22Rv1 (cell line): ENCODE results near the gene GPX5.
"Not testable (repeated sequence)": the region's sequence is repeated elsewhere in the genome, so short reads cannot be mapped to it uniquely, and the experiment has no call there.

Experiments used
- H3K27ac ChIP-seq: fragments of 450-650 bp; 2 replicates; pipeline ENCODE4 v1.5.1; 2017
- ZFX ChIP-seq: fragments of 450-650 bp; IDR thresholded peaks from 2 replicates; pipeline ENCODE4 v1.6.1; 2017; ENCODE audit warnings: antibody characterized with exemption, borderline replicate concordance
- TF ChIP-seq, protein P1 (sequence below): fragments of 450-650 bp; IDR thresholded peaks from 2 replicates; pipeline ENCODE4 v1.5.1; 2017; ENCODE audit warnings: mild to moderate bottlenecking

GPX5 gene

DNA sequence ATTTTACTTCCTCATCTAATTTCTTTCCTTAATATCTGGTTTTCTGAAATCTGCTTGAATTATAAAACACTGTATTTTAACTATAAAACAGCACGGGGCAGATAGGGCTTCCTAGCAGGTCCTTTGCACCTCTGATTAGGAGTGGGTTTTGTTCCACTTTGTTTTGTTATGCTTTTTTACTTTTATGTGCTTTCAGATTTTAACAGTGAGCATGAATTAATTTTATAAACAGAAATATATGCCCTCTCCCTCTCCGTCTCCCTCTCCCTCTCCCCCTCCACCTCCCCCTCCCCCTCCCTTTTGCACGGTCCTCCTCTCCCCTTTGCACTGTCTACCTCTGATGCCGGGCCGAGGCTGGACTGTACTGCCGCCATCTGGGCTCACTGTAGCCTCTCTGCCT is 24.4 kb upstream of the GPX5 start:
- TF ChIP-seq, protein P1, sequence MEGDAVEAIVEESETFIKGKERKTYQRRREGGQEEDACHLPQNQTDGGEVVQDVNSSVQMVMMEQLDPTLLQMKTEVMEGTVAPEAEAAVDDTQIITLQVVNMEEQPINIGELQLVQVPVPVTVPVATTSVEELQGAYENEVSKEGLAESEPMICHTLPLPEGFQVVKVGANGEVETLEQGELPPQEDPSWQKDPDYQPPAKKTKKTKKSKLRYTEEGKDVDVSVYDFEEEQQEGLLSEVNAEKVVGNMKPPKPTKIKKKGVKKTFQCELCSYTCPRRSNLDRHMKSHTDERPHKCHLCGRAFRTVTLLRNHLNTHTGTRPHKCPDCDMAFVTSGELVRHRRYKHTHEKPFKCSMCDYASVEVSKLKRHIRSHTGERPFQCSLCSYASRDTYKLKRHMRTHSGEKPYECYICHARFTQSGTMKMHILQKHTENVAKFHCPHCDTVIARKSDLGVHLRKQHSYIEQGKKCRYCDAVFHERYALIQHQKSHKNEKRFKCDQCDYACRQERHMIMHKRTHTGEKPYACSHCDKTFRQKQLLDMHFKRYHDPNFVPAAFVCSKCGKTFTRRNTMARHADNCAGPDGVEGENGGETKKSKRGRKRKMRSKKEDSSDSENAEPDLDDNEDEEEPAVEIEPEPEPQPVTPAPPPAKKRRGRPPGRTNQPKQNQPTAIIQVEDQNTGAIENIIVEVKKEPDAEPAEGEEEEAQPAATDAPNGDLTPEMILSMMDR, result no peak
- no peak for TF ChIP-seq ZFX

DNA sequence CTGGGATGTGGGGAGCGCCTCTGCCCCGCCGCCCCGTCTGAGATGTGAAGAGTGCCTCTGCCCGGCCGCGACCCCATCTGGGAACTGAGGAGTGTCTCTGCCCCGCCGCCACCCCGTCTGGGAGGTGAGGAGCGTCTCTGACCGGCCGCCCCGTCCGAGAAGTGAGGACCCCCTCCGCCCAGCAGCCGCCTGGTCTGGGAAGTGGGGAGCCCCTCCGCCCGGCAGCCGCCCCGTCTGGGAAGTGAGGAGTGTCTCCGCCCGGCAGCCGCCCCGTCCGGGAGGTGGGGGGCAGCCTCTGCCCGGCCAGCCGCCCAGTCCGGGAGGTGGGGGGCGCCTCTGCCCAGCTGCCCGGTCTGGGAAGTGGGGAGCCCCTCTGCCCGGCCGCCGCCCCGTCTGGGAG is 23.5 kb upstream of the GPX5 start:
- H3K27ac ChIP-seq, result not testable (repeated sequence)

More for the DNA sequence above, 24.4 kb upstream of the GPX5 start:
- no peak overlapping the region for H3K27ac ChIP-seq

DNA sequence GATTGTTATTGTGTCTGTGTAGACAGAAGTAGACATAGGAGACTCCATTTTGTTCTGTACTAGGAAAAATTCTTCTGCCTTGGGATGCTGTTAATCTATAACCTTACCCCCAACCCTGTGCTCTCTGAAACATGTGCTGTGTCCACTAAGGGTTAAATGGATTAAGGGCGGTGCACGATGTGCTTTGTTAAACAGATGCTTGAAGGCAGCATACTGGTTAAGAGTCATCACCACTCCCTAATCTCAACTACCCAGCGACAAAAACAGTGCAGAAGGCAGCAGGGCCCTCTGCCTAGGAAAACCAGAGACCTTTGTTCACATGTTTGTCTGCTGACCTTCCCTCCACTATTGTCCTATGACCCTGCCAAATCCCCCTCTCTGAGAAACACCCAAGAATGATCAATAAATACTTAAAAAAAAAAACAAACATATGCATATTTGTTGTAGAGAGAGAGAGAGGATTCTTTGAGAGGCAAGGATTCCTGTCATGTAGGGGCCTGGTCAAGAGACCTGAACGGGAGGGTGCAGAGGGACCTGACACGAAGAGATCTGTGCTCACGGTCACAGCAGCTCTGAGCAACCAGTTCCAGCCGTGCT is 22.9 kb upstream of the GPX5 start:
- H3K27ac ChIP-seq, result not testable (repeated sequence)

DNA sequence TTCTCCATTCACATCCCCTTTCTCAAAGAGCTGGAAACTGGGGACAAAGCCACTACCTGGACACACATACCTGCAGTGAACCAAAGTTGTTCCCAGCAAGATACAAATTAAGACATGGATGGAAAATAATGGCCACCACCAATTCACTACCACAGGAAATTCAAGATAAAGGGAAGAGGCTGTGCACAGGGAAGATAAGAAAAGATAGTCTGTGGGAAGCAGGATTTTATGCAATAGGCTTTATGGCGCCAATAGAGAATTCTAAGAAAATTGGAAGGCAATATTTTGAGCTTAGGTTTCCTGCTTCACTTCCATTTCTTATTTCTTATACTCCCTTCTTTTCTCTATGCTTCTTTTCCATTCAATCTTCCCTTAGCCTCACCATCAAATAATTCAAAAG is 19.9 kb upstream of the GPX5 start:
- H3K27ac ChIP-seq, result no peak overlapping the region
- TF ChIP-seq, protein P1, result no peak
- TF ChIP-seq ZFX, result no peak

DNA sequence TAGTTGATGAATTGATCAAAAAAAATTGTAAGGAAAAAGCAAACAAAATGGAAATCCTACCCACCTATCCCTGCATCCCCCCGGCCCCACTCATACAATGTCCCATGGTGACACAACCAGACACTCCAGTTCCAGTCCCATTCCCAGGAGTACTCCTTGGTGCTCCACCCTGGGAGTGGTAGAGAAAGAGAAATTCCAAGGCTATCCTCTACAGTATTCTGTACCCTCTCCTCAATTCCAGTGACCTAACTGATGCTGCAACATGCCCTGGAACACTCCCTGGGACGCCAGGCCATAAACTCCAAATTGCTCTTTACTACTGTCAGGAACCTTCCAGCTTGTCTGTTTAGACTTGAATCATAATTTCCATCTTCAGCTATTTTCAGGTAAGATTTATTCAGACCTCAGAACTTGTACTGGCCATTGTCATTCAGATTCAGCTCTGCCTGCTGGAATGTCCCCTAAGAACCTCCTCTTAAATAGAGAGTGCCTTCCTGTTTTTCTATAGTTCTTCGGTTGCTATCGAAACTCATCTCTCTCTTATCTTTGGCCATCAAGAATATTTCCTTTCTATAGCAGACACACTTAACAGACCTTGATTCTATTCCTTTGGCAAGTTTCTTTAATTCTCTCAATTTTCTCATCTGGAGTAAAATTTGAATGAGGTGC is 18.7 kb upstream of the GPX5 start:
- no peak overlapping the region for H3K27ac ChIP-seq
- no peak for TF ChIP-seq ZFX
- TF ChIP-seq, protein P1, result no peak

DNA sequence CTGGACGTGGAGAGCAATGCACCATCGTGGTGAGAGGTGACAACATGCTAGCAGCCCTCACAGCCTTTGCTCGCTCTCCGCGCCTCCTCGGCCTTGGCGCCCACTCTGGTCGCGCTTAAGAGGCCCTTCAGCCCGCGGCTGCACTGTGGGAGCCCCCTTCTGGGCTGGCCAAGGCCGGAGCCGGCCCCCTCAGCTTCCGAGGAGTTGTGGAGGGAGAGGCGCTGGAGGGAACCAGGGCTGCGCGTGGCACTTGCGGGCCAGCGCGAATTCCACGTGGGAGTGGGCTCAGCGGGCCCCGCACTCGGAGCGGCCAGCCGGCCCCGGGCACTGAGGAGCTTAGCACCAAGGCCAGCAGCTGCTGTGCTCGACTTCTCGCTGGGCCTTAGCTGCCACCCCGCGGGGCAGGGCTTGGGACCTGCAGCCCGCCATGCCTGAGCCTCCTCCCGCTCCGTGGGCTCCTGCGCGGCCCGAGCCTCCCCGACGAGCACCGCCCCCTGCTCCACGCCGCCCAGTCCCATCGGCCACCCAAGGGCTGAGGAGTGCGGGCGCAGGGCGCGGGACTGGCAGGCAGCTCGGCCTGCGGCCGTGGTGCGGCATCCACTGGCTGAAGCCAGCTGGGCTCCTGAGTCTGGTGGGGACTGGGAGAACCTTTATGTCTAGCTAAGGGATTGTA is 13.9 kb upstream of the GPX5 start:
- TF ChIP-seq ZFX, result no peak
- TF ChIP-seq, protein P1, result no peak
- H3K27ac ChIP-seq, result no peak overlapping the region

DNA sequence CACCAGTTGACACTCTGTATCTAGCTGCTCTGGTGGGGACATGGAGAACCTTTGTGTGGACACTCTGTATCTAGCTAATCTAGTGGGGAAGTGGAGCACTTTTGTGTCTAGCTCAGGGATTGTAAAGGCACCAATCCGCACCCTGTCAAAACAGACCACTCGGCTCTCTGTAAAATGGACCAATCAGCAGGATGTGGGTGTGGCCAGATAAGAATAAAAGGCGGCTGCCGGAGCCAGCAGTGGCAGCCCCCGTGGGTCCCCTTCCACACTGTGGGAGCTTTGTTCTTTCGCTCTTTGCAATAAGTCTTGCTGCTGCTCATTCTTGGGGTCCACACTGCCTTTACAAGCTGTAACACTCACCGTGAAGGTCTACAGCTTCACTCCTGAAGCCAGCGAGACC is 13.3 kb upstream of the GPX5 start:
- not testable (repeated sequence) for H3K27ac ChIP-seq

DNA sequence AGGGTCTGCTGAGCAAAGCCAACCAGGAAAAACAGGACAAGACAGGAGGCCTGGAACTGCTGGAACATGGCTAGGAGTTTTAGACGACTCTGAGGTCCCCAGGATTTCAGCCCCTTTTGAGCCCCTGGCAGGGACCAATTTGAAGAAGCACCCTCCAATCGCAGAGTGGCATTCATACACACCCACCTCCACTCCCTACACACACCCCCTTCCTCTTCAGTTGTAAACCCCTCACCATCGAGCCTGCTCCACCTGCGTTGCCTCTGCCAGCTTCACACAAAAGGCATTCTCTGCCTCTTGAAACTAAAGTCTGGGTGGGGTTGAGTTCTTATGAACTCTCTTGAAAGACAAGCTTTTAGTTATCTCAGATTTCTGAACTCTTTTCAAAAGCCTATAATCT is 10.0 kb upstream of the GPX5 start, which contains the start of gene GPX6:
GPX6 (minus strand) TSS at position 118 of the 400 bp plus-strand sequence; CDS start at position 68, 50 bp downstream.
- no peak for TF ChIP-seq ZFX
- no peak within 1 kb of the TSS for H3K27ac ChIP-seq

DNA sequence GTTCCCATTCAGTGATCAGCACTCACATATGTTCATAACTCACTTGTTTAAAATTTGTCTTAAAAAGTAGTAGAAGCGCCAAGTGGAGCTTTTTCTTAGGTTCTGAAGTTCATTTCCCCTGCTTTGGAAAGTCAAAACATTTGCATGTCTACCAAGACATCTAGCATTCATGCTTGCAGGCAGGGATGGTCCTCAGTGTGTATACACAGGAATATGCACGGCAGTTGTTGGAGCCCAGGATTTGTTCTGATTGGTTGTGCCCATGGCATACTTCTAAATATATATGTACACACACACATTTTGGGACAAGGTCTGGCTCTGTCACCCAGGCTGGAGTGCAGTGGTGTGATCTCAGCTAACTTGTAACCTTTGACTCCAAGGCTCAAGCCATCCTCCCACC is 7.7 kb upstream of the GPX5 start:
- no peak for TF ChIP-seq ZFX
- TF ChIP-seq, protein P1, result no peak
- H3K27ac ChIP-seq, result no peak overlapping the region
